Stomach (tissue), 19 donors: ENCODE results near the gene PCDHB12. TPM values are rescaled to one million over a fixed set of nuclear protein-coding genes. Genes with fewer than 3 reads are reported as not detected.
"Not testable (repeated sequence)": the region's sequence is repeated elsewhere in the genome, so short reads cannot be mapped to it uniquely, and the experiment has no call there.

Experiments
- DNase-seq, 2 donors: peaks; one replicate each; pipeline versions ENCODE4 v3.0.0 to v3.0.0-alpha.2; 2013 to 2019
- H3K27ac ChIP-seq, 5 donors: fragments of 200-600 bp in 4 of 5; sonication (generic) in 4 of 5; one replicate each; pipeline ENCODE4 v1.5.1; 2013 to 2019; ENCODE audit warnings: mild to moderate bottlenecking in 1 of 5, moderate library complexity in 1 of 5
- H3K27me3 ChIP-seq, 3 donors: fragments of 200-600 bp; sonication (generic); one replicate each; pipeline ENCODE4 v1.5.1; 2017 to 2019; ENCODE audit warnings: mixed run types in 1 of 3
- H3K36me3 ChIP-seq, 4 donors: fragments of 200-600 bp; sonication (generic); 1 replicate in 3 of 4; 2 replicates in 1 of 4; pipeline ENCODE4 v1.5.1; 2016 to 2019
- H3K4me1 ChIP-seq, 4 donors: fragments of 200-600 bp; sonication (generic); one replicate each; pipeline ENCODE4 v1.5.1; 2016 to 2019
- H3K4me3 ChIP-seq, 4 donors: fragments of 200-600 bp; sonication (generic) in 3 of 4; one replicate each; pipeline ENCODE4 v1.5.1; 2016 to 2019; ENCODE audit warnings: mild to moderate bottlenecking in 1 of 4
- H3K9me3 ChIP-seq, 4 donors: fragments of 200-600 bp; sonication (generic); one replicate each; pipeline ENCODE4 v1.5.1; 2016 to 2019
- CTCF ChIP-seq, 7 experiments: fragments of 450-650 bp in 4 of 7; fragments of 200-600 bp in 3 of 7; sonication (generic) in 3 of 7; IDR thresholded peaks; one replicate each; pipeline ENCODE4 v1.5.1; 2016 to 2019; ENCODE audit warnings: antibody characterized with exemption in 7 of 7, control low read depth in 2 of 7, mild to moderate bottlenecking in 1 of 7
- EP300 ChIP-seq: sonication (generic); formaldehyde crosslinking; IDR thresholded peaks from one replicate; pipeline ENCODE4 v1.6.1; 2017; ENCODE audit warnings: antibody characterized with exemption
- POLR2A ChIP-seq, 4 donors: fragments of 450-650 bp; IDR thresholded peaks; one replicate each; pipeline ENCODE4 v1.6.1; 2016; ENCODE audit warnings: antibody characterized with exemption in 4 of 4, control low read depth in 2 of 4, mild to moderate bottlenecking in 1 of 4, moderate library complexity in 1 of 4
- POLR2AphosphoS5 ChIP-seq, 3 donors: sonication (generic); formaldehyde crosslinking; IDR thresholded peaks; one replicate each; pipeline ENCODE4 v1.6.1; 2016; ENCODE audit warnings: antibody characterized with exemption in 3 of 3
- WGBS, 5 donors: extraction: QIAGEN DNeasy Blood & Tissue Kit in 3 of 5; methylation state at CpG; one replicate each; pipeline versions ENCODE4 v1.1.5 to v1.1.7; 2013 to 2018; 5-methylcytosine and 5-hydroxymethylcytosine counted together
- intact Hi-C: fragments of 100-400 bp; cut with DNase I; formaldehyde crosslinking; loops from one replicate; pipeline ENCODE4 v1.15.1; 2023; ENCODE audit warnings: low total_unique reads
- long read RNA-seq, 10 donors: transcript quantifications; one replicate each; lab custom pipeline, GENCODE V29; 2026
- polyA plus RNA-seq, 3 donors: library from polyadenylated mRNA; stranded (reverse); fragments of 200-250 nt; gene quantifications; one replicate each; pipeline ENCODE4 v1.2.3, GENCODE V29; 2013
- total RNA-seq, 5 donors: library from RNA; depleted of rRNA; stranded (reverse); fragments of >200 nt; gene quantifications; one replicate each; pipeline versions ENCODE4 v1.1.0 to v1.2.3, GENCODE V29; 2014 to 2016
- donor health status: healthy with polysubstance abuse.
- donor health status: Bipolar disorder and iron deficiency.
- donor health status: healthy.

The PCDHB12 gene
- 1 to 10 TPM in 4 of 5 donors, not detected in 1; 1.2 to 8.5 (median 2.9) TPM for total RNA-seq
- under 1 TPM; 0.19 to 0.31 (median 0.28) TPM for polyA plus RNA-seq
- long read RNA-seq, donor 1, partial matches to known transcripts: 0 of 1 reads
- long read RNA-seq, donor 1, other reads (novel, unspliced or antisense): 0 of 1 reads
- long read RNA-seq, donor 2, partial matches to known transcripts: 0 of 1 reads
- long read RNA-seq, donor 2, other reads (novel, unspliced or antisense): 0 of 1 reads
- long read RNA-seq, donor 3, partial matches to known transcripts: 0 of 3 reads
- long read RNA-seq, donor 3, other reads (novel, unspliced or antisense): 0 of 3 reads
- long read RNA-seq, donor 4, partial matches to known transcripts: 0 of 2 reads
- long read RNA-seq, donor 4, other reads (novel, unspliced or antisense): 0 of 2 reads
- long read RNA-seq, donor 5, partial matches to known transcripts: 0 of 3 reads
- long read RNA-seq, donor 5, other reads (novel, unspliced or antisense): 0 of 3 reads
- long read RNA-seq, donor 6, partial matches to known transcripts: 0 of 1 reads
- long read RNA-seq, donor 6, other reads (novel, unspliced or antisense): 0 of 1 reads
- long read RNA-seq, donor 7, transcript PCDHB12-201 (1 exons, 3,853 nt): major isoform, 5 of 5 reads
- long read RNA-seq, donor 7, partial matches to known transcripts: 0 of 5 reads
- long read RNA-seq, donor 7, other reads (novel, unspliced or antisense): 0 of 5 reads
- long read RNA-seq, donor 8, partial matches to known transcripts: 0 of 3 reads
- long read RNA-seq, donor 8, other reads (novel, unspliced or antisense): 0 of 3 reads
- long read RNA-seq, donor 9, transcript PCDHB12-201 (1 exons, 3,853 nt): major isoform, 5 of 5 reads
- long read RNA-seq, donor 9, partial matches to known transcripts: 0 of 5 reads
- long read RNA-seq, donor 9, other reads (novel, unspliced or antisense): 0 of 5 reads
- long read RNA-seq, donor 10: 0 reads

- Histone ChIP-seq H3K27me3 (peaks cover 0 to 33% (median 0%) of the 10 kb centered on the region in 3 donors), H3K4me1 (no peaks in the 10 kb centered on the region), H3K9me3 (peaks cover 12 to 95% (median 60%) of the 10 kb centered on the region in 4 donors), H3K36me3 (no peaks in the 10 kb centered on the region), H3K4me3 (peak within 1 kb of the TSS in 2 of 4 donors; percentile 1 to 7), H3K27ac (no peak within 1 kb of the TSS)
- intact Hi-C loops: no loop called here
- DNase-seq: peak in 1 of 2 donors; percentile 17
- TF ChIP-seq EP300: no peak
- TF ChIP-seq CTCF (IDR thresholded peaks at IDR 0.05): no peak
- no peak for TF ChIP-seq POLR2AphosphoS5 (IDR thresholded peaks at IDR 0.05)
- TF ChIP-seq POLR2A (IDR thresholded peaks at IDR 0.05): no peak
- WGBS, 5 donors: 18 to 34% (median 20%) methylated on average over 11 of the region's 11 CpGs
Measured at GRCh38 chr5:141208478-141208877, at the start of gene PCDHB12. TSS of gene PCDHB12 (plus strand) at chr5:141208719. CDS start at chr5:141208908, 189 bp downstream.

GRCh38 chr5:141172381-141173204 is 35.9 kb upstream of the PCDHB12 start, which contains the start of gene PCDHB7:
TSS of gene PCDHB7 (plus strand) at chr5:141172644. CDS start at chr5:141172836, 192 bp downstream.
- Histone ChIP-seq H3K4me1 (no peaks in the 10 kb centered on the region), H3K27ac (no peak within 1 kb of the TSS), H3K4me3 (no peak within 1 kb of the TSS), H3K36me3 (no peaks in the 10 kb centered on the region), H3K9me3 (peaks cover 11 to 70% (median 65%) of the 10 kb centered on the region in 4 donors), H3K27me3 (peaks cover 0 to 45% (median 13%) of the 10 kb centered on the region in 3 donors)
- DNase-seq: peak in 1 of 2 donors; percentile 43
- TF ChIP-seq POLR2A (IDR thresholded peaks at IDR 0.05): no peak
- TF ChIP-seq CTCF (IDR thresholded peaks at IDR 0.05): no peak
- no peak for TF ChIP-seq POLR2AphosphoS5 (IDR thresholded peaks at IDR 0.05)
- TF ChIP-seq EP300: no peak
- 23 to 49% (median 33%) methylated on average over 20 of the region's 20 CpGs for WGBS, 5 donors
- intact Hi-C loops: no loop called here

GRCh38 chr5:141174291-141175104 is 34.0 kb upstream of the PCDHB12 start:
- H3K36me3 ChIP-seq, H3K27ac ChIP-seq, H3K4me3 ChIP-seq, intact Hi-C loops, H3K4me1 ChIP-seq, DNase-seq: not testable (repeated sequence)
- 37 to 61% (median 44%) methylated on average over 28 to 78 of the region's 79 CpGs for WGBS, 5 donors
- H3K9me3 ChIP-seq: peaks cover 11 to 74% (median 72%) of the 10 kb centered on the region in 4 donors
- H3K27me3 ChIP-seq: peaks cover 0 to 53% (median 24%) of the 10 kb centered on the region in 3 donors

- intact Hi-C loops: no loop called here
- DNase-seq: no peak
- Histone ChIP-seq H3K4me1 (no peaks in the 10 kb centered on the region), H3K27ac (no peak overlapping the region), H3K36me3 (no peaks in the 10 kb centered on the region), H3K27me3 (peaks cover 0 to 62% (median 25%) of the 10 kb centered on the region in 3 donors), H3K9me3 (peaks cover 11 to 81% (median 77%) of the 10 kb centered on the region in 4 donors), H3K4me3 (no peak overlapping the region)
- WGBS, 5 donors: 64 to 67% (median 65%) methylated on average over 1 of the region's 1 CpG
- no peak for TF ChIP-seq POLR2A (IDR thresholded peaks at IDR 0.05)
- TF ChIP-seq CTCF (IDR thresholded peaks at IDR 0.05): no peak
- TF ChIP-seq POLR2AphosphoS5 (IDR thresholded peaks at IDR 0.05): no peak
- no peak for TF ChIP-seq EP300
Measured at GRCh38 chr5:141175933-141176332, 32.6 kb upstream of the PCDHB12 start.

GRCh38 chr5:141177577-141178191 is 30.8 kb upstream of the PCDHB12 start, which contains the start of gene PCDHB8:
TSS of gene PCDHB8 (plus strand) at chr5:141177790. CDS start at chr5:141178035, 245 bp downstream.
- H3K4me3 ChIP-seq, DNase-seq, H3K4me1 ChIP-seq, H3K27ac ChIP-seq, H3K36me3 ChIP-seq, intact Hi-C loops: not testable (repeated sequence)
- Histone ChIP-seq H3K27me3 (peaks cover 0 to 68% (median 25%) of the 10 kb centered on the region in 3 donors), H3K9me3 (peaks cover 11 to 82% (median 79%) of the 10 kb centered on the region in 4 donors)
- 26 to 43% (median 33%) methylated on average over 13 to 14 of the region's 18 CpGs for WGBS, 5 donors

- H3K36me3 ChIP-seq, H3K27ac ChIP-seq, H3K4me1 ChIP-seq, intact Hi-C loops, DNase-seq, H3K4me3 ChIP-seq: not testable (repeated sequence)
- Histone ChIP-seq H3K27me3 (peaks cover 0 to 71% (median 25%) of the 10 kb centered on the region in 3 donors), H3K9me3 (peaks cover 9 to 83% (median 77%) of the 10 kb centered on the region in 4 donors)
- 39 to 62% (median 46%) methylated on average over 26 to 34 of the region's 39 CpGs for WGBS, 5 donors
Measured at GRCh38 chr5:141179371-141179770, 29.1 kb upstream of the PCDHB12 start.
